GM10248 (cell line): Measurements from ENCODE around the gene IL1RAPL1.

Experiments
- CTCF ChIA-PET: fragments of 300-600 bp; sonication (Branson Sonifier 250); formaldehyde crosslinking; extraction: SDS; loops from one replicate; lab custom pipeline; 2021; ENCODE audit warnings: antibody characterized with exemption; lab: Yijun Ruan, JAX
- POLR2A ChIA-PET: fragments of 350-650 bp; sonication (Branson Sonifier 250); formaldehyde crosslinking; extraction: SDS; loops from one replicate; lab custom pipeline; 2020; ENCODE audit warnings: antibody characterized with exemption; lab: Yijun Ruan, JAX
- DNase-seq: peaks from one replicate; pipeline ENCODE4 v3.0.0; 2012; ENCODE audit errors: extremely low spot score
- CTCF ChIP-seq: IDR thresholded peaks from 2 replicates; pipeline ENCODE4 v1.5.1; 2012; ENCODE audit warnings: mild to moderate bottlenecking, low read depth; ENCODE audit errors: extremely low read depth, missing control alignments, control extremely low read depth

Gene IL1RAPL1

GRCh38 chrX:29447867-29448266 is 860.6 kb downstream of the IL1RAPL1 start:
- no peak for TF ChIP-seq CTCF
- DNase-seq: no peak

GRCh38 chrX:29453333-29453732 is 866.1 kb downstream of the IL1RAPL1 start:
- POLR2A ChIA-PET: no interaction called here
- no peak for DNase-seq
- CTCF ChIA-PET: interaction anchor here (1.8 kb wide), 1 partner anchor 25 kb away, joined by 4 read pairs; no protein-coding TSS in a partner anchor
- no peak for TF ChIP-seq CTCF

More at GRCh38 chrX:29447867-29448266, 860.6 kb downstream of the IL1RAPL1 start:
- ChIA-PET CTCF (no interaction called here), POLR2A (no interaction called here)

GRCh38 chrX:29455702-29456101 is 868.5 kb downstream of the IL1RAPL1 start:
- CTCF ChIA-PET: no interaction called here
- TF ChIP-seq CTCF: no peak
- POLR2A ChIA-PET: no interaction called here
- DNase-seq: no peak

GRCh38 chrX:29461039-29461438 is 873.8 kb downstream of the IL1RAPL1 start:
- CTCF ChIA-PET: interaction anchor here (1.5 kb wide), 1 partner anchor 18 kb away, joined by 4 read pairs; no protein-coding TSS in a partner anchor
- no peak for TF ChIP-seq CTCF
- no peak for DNase-seq
- POLR2A ChIA-PET: no interaction called here

DNA sequence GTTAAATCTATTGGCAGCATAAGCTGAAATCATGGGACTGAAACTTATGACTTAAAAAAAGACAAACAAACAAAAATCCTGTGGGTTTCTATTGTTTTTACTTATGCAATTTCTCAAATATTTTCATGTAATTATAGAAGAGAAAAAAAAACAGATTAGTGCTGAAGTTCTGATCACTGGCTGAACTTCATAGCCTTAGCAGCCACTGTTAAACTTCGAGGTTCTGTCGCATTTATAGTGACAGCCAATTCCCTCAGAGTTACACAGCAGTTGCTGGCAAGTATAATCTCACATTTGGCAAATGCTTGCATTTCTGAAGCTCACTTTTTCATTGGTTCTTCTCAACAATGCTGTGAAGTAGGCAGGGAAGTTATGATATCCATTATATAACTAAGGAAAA is 879.2 kb downstream of the IL1RAPL1 start:
- ChIA-PET CTCF (interaction anchor here (0.8 to 1.6 kb wide), 2 partner anchors 10 to 12 kb away, joined by 3 to 6 read pairs; no protein-coding TSS in a partner anchor), POLR2A (no interaction called here)
- no peak for DNase-seq
- no peak for TF ChIP-seq CTCF

- POLR2A ChIA-PET: no interaction called here
- no peak for TF ChIP-seq CTCF
- DNase-seq: no peak
- CTCF ChIA-PET: interaction anchor here (0.6 to 1.8 kb wide), 2 partner anchors 9 to 181 kb away, joined by 3 to 8 read pairs; no protein-coding TSS in a partner anchor
Observed at GRCh38 chrX:29468911-29469494, 881.8 kb downstream of the IL1RAPL1 start.

GRCh38 chrX:29470030-29470429 is 882.8 kb downstream of the IL1RAPL1 start:
- TF ChIP-seq CTCF: no peak
- CTCF ChIA-PET: interaction anchor here (0.7 to 1.8 kb wide), 2 partner anchors 8 to 13 kb away, joined by 3 to 8 read pairs; no protein-coding TSS in a partner anchor
- no peak for DNase-seq
- POLR2A ChIA-PET: no interaction called here
